Cardiac fibroblast (primary cell): ENCODE measurements around the gene ZHX3.
"Not testable (repeated sequence)": the region's sequence is repeated elsewhere in the genome, so short reads cannot be mapped to it uniquely, and the experiment has no call there.

ENCODE experiments used
- DNase-seq, 2 donors: peaks; one replicate each; pipeline versions ENCODE4 v3.0.0 to v3.0.0-alpha.2; 2010; ENCODE audit warnings: low read depth in 2 of 2
- H3K4me3 ChIP-seq, 2 donors: replicated peaks in 1 of 2; 1 replicate in 1 of 2; 2 replicates in 1 of 2; pipeline ENCODE4 v1.5.1; 2011; ENCODE audit warnings: low read depth in 2 of 2, low read length in 2 of 2, mild to moderate bottlenecking in 2 of 2, moderate library complexity in 1 of 2
- TF ChIP-seq, protein P1 (sequence below): IDR thresholded peaks from one replicate; pipeline ENCODE4 v1.5.1; 2011; ENCODE audit warnings: low read depth, mild to moderate bottlenecking, low read length, inconsistent platforms

Gene ZHX3

DNA sequence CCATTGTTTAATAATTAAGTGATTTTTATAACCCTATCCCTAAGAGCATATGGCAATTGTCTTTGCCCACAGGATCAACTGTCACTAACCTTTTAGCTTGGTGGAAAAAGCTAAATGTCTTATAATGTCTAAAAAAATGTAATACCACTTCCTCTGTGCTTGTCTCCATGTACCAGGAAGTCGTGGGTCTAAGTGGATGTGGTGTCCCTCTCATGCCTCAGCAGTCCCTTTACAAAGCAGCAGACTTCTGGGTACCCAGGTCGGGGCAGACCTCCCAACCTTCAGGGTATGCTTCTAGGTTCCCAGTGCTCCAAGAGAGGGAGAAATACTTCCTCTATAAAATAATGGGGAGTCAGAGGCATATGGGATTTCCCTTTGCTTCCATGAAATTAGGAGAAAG, 74.7 kb downstream of the ZHX3 start:
- TF ChIP-seq, protein P1, sequence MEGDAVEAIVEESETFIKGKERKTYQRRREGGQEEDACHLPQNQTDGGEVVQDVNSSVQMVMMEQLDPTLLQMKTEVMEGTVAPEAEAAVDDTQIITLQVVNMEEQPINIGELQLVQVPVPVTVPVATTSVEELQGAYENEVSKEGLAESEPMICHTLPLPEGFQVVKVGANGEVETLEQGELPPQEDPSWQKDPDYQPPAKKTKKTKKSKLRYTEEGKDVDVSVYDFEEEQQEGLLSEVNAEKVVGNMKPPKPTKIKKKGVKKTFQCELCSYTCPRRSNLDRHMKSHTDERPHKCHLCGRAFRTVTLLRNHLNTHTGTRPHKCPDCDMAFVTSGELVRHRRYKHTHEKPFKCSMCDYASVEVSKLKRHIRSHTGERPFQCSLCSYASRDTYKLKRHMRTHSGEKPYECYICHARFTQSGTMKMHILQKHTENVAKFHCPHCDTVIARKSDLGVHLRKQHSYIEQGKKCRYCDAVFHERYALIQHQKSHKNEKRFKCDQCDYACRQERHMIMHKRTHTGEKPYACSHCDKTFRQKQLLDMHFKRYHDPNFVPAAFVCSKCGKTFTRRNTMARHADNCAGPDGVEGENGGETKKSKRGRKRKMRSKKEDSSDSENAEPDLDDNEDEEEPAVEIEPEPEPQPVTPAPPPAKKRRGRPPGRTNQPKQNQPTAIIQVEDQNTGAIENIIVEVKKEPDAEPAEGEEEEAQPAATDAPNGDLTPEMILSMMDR = no peak
- no peak for DNase-seq

DNA sequence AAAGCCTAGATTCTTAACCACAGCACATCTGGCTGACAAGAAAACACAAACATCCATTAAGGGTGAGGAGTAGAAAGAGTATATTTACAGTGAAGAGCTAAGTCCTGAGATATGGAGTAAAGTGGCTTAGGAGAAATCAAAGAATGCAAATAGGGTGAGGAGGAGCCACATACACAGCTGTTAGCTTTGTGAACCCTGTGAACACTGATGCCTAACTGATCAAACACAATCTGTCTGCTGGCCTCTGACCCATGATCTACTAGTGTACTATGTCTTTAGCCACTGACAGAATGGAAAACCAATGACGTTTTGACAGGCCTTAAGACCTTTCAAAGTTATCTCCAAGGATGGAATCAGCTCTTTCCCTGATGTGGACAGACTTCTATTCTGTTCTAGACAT, 75.2 kb downstream of the ZHX3 start:
- TF ChIP-seq, protein P1 = no peak
- DNase-seq = no peak
- no peak overlapping the region for H3K4me3 ChIP-seq

More for the DNA sequence above, 74.7 kb downstream of the ZHX3 start:
- no peak overlapping the region for H3K4me3 ChIP-seq

DNA sequence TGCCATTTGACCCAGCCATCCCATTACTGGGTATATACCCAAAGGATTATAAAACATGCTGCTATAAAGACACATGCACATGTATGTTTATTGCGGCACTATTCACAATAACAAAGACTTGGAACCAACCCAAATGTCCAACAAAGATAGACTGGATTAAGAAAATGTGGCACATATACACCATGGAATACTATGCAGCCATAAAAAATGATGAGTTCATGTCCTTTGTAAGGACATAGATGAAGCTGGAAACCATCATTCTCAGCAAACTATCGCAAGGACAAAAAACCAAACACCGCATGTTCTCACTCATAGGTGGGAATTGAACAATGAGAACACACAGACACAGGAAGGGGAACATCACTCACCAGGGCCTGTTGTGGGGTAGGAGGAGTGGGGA, 80.3 kb downstream of the ZHX3 start:
- DNase-seq, H3K4me3 ChIP-seq: not testable (repeated sequence)

DNA sequence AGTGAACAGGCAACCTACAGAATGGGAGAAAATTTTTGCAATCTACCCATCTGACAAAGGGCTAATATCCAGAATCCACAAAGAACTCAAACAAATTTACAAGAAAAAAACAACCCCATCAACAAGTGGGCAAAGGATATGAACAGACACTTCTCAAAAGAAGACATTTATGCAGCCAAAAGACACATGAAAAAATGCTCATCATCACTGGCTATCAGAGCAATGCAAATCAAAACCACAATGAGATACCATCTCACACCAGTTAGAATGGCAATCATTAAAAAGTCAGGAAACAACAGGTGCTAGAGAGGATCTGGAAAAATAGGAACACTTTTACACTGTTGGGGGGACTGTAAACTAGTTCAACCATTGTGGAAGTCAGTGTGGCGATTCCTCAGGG, 80.7 kb downstream of the ZHX3 start:
- not testable (repeated sequence) for DNase-seq, H3K4me3 ChIP-seq

DNA sequence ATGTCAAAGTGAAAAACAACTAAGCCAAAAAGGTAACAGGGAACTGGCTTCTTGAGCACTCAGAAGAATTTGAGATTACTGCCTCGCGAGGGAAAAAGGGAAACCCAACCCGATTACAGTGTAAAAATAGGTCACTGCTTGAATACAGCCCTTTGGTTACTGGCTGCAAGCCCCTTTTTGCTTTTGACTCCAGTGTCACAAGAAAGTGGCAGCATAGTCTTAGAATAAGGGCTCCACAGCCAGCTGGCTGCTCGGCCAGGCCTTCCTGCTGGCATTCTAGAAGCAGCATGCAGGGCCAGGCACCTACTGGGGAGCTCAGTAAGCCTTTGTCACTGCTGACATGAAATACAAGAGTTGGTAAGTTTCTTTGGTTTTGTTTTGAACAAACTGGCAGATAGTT, 83.0 kb downstream of the ZHX3 start:
- peak in 1 of 2 donors; percentile 24 for DNase-seq
- TF ChIP-seq, protein P1 = no peak
- H3K4me3 ChIP-seq = no peak overlapping the region

DNA sequence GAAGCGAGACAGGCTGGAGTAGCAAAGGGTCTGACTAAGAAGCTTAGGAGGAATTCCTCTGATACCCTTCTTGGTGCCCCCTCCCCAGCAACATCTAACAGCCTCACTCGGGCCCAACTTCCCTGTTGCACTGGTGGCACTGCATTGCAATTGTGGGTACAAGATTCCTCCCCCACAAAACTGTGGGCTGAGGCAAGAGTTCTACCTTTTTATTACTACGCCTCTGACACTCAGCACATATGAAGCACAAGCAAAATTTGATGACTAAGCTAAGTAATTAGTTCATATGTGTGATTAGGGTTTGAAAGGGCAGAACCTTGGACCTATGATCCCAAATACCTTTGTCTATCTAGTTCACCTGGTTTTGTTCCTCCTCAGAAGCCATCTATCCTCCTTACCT, 83.5 kb downstream of the ZHX3 start:
- H3K4me3 ChIP-seq = no peak overlapping the region
- no peak for DNase-seq
- TF ChIP-seq, protein P1 = no peak

DNA sequence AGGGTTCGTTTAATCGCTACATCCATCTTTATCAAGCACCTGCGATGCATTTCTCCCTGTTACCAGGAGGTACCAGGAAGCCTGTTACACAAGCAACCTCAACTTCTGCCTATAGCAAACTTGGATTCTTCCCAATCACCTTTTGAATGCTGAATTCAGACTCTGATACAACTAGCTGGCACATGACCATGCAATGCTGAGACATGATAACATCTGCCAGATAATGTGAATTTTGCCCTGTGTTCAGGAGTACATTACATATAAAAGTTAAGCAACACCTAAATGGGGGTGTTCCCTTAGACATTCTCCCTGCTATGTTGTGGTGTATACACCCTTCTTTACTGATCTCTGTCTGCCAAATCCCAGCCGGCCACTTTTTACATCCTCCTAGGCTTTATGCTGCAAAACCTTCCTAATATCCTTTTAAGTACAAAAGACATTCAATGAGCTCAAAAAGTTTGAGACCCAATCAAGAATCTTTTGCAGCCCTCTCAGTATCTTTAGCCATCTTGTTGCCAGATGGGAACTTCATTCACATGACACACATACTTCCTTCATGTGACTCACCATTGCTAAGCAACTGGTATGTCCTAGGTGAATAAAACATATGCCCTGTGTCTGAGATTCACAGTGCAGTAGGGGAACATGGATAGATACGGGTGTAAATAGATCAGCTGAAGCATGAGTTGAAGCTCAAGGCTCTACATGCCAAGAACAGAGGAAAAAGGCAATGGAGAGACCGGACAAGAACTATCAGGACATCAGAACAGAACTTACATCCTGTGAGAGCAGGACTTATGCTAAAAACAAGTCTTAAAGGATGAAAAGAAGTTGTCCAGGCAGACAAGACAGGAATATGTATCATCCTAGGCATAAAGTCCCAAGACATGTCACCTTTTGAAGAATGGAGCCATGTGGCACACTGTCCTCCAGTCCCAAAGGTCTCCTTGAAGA, 84.3 kb downstream of the ZHX3 start:
- no peak overlapping the region for H3K4me3 ChIP-seq
- TF ChIP-seq, protein P1 = no peak
- peak; percentile 82 to 95 for DNase-seq

DNA sequence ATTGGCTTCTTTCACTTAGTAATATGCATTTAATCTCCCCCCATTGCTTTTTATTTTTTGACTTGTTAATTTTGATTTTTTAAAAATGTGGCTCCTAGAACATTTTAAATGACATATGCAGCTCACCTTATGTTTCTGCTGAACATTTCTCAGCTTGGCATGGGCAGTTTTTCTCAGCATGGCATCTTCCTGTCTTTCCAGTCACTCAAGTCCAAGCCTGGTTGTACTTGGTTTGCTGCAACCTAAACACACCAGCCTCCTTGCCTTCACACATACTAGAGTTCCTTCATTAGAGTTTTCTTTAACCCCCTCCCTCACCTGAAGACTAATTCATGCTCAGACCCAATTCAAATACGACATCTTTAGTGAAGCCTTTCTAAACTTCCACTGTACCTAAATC, 86.4 kb downstream of the ZHX3 start:
- H3K4me3 ChIP-seq = no peak overlapping the region
- no peak for DNase-seq
- TF ChIP-seq, protein P1 = no peak
